Activated CD4-positive, CD25-positive, alpha-beta regulatory T cell treated with anti-CD3 and anti-CD28 coated beads, Interleukin-2, amount 50 U/mL, for 72 hours (primary cell): Measurements from ENCODE around the gene METTL17.
"Not testable (repeated sequence)": the region's sequence is repeated elsewhere in the genome, so short reads cannot be mapped to it uniquely, and the experiment has no call there.

ENCODE experiments used
- DNase-seq: peaks from one replicate; pipeline ENCODE4 v3.0.0; 2021

METTL17 gene

GRCh38 chr14:20997564-20997963, 7.8 kb downstream of the METTL17 start:
- no peak for DNase-seq

GRCh38 chr14:20998139-20998538, 8.4 kb downstream of the METTL17 start:
- no peak for DNase-seq

GRCh38 chr14:20998674-20999366, 9.0 kb downstream of the METTL17 start, which contains the start of gene SLC39A2:
Gene SLC39A2 (plus strand): TSS chr14:20999293. CDS start chr14:20999447, 154 bp downstream.
- no peak for DNase-seq

- DNase-seq, result no peak
Observed at GRCh38 chr14:20999591-20999990, 9.8 kb downstream of the METTL17 start.

- DNase-seq, result no peak
Observed at GRCh38 chr14:21001218-21001617, 11.4 kb downstream of the METTL17 start.

GRCh38 chr14:21003788-21004346, 14.1 kb downstream of the METTL17 start:
- no peak for DNase-seq

GRCh38 chr14:21009721-21010120, 19.9 kb downstream of the METTL17 start:
- DNase-seq, result not testable (repeated sequence)

- no peak for DNase-seq
Observed at GRCh38 chr14:21011136-21011535, 21.4 kb downstream of the METTL17 start.

GRCh38 chr14:21014761-21015190, 25.0 kb downstream of the METTL17 start:
- DNase-seq, result peak; percentile 77

- DNase-seq, result no peak
Observed at GRCh38 chr14:21015312-21015711, 25.5 kb downstream of the METTL17 start.

GRCh38 chr14:21016413-21017190, 26.8 kb downstream of the METTL17 start:
- DNase-seq, result no peak

- no peak for DNase-seq
Observed at GRCh38 chr14:21017528-21018245, 27.9 kb downstream of the METTL17 start.

- DNase-seq, result no peak
Observed at GRCh38 chr14:21018286-21018685, 28.5 kb downstream of the METTL17 start.

GRCh38 chr14:21018781-21019180, 29.0 kb downstream of the METTL17 start:
- DNase-seq, result no peak

- DNase-seq, result no peak
Observed at GRCh38 chr14:21019366-21019765, 29.6 kb downstream of the METTL17 start.

GRCh38 chr14:21020977-21021545, 31.3 kb downstream of the METTL17 start:
- no peak for DNase-seq

- DNase-seq, result no peak
Observed at GRCh38 chr14:21022686-21023085, 32.9 kb downstream of the METTL17 start.

- DNase-seq, result no peak
Observed at GRCh38 chr14:21023174-21023573, 33.4 kb downstream of the METTL17 start.

- DNase-seq, result no peak
Observed at GRCh38 chr14:21023817-21024584, 34.2 kb downstream of the METTL17 start.

GRCh38 chr14:21024585-21025370, 35.0 kb downstream of the METTL17 start, which contains the start of gene NDRG2:
Gene NDRG2 (minus strand): TSS chr14:21025061. CDS start chr14:21023315, 1,746 bp downstream.
- DNase-seq, result peak; percentile 68
